H1 (cell line): ENCODE results near the gene COMMD2. TPM values are rescaled to one million over a fixed set of nuclear protein-coding genes. Genes with fewer than 3 reads are reported as not detected.

Experiments
- CBX5 ChIP-seq: fragments of 300-800, 300-1000 bp; sonication (generic); IDR thresholded peaks from 2 replicates; pipeline ENCODE4 v1.7.1; 2016; ENCODE audit warnings: antibody characterized with exemption, low read length, low read depth
- CHD2 ChIP-seq: IDR thresholded peaks from 2 replicates; pipeline ENCODE4 v1.6.1; 2012; ENCODE audit warnings: low read length, improper control_type of control experiment
- CHD7 ChIP-seq: fragments of 300-600 bp; sonication (generic); IDR thresholded peaks from 2 replicates; pipeline ENCODE4 v1.7.1; 2012; ENCODE audit warnings: low read length, moderate library complexity, mild to moderate bottlenecking, inconsistent platforms; ENCODE audit not compliant: insufficient replicate concordance
- JUN ChIP-seq: IDR thresholded peaks from 2 replicates; pipeline ENCODE4 v1.6.1; 2011; ENCODE audit warnings: low read depth, mild to moderate bottlenecking, improper control_type of control experiment, low read length
- JUND ChIP-seq: IDR thresholded peaks from 2 replicates; pipeline ENCODE4 v1.6.1; 2011; ENCODE audit warnings: mild to moderate bottlenecking, improper control_type of control experiment, low read length
- POLR2AphosphoS5 ChIP-seq: IDR thresholded peaks from 2 replicates; pipeline ENCODE4 v1.6.1; 2011; ENCODE audit warnings: low read depth, low read length
- RAD21 ChIP-seq, 2 experiments: IDR thresholded peaks in 1 of 2; conservative IDR thresholded peaks in 1 of 2; 2 replicates each; pipeline ENCODE4 v1.6.1; 2011; ENCODE audit warnings: low read depth in 2 of 2, low read length in 2 of 2, improper control_type of control experiment in 1 of 2, inconsistent platforms in 1 of 2, mild to moderate bottlenecking in 1 of 2, moderate library complexity in 1 of 2
- RBBP5 ChIP-seq: IDR thresholded peaks from 2 replicates; pipeline ENCODE4 v1.7.1; 2012; ENCODE audit warnings: low read depth, mild to moderate bottlenecking, inconsistent platforms, low read length, moderate library complexity, borderline replicate concordance
- SIRT6 ChIP-seq: IDR thresholded peaks from one replicate; pipeline ENCODE4 v1.7.1; 2012; ENCODE audit warnings: low read length, inconsistent platforms
- SUZ12 ChIP-seq: fragments of 200-600 bp; sonication (generic); IDR thresholded peaks from 2 replicates; pipeline ENCODE4 v1.6.1; 2012; ENCODE audit warnings: mild to moderate bottlenecking, inconsistent platforms, low read length, moderate library complexity, mixed read lengths
- TAF1 ChIP-seq: IDR thresholded peaks from 2 replicates; pipeline ENCODE4 v1.6.1; 2011; ENCODE audit warnings: mild to moderate bottlenecking, low read depth, low read length
- polyA plus RNA-seq, 7 experiments: library from polyadenylated mRNA; depleted of rRNA in 3 of 7; stranded (reverse) in 5 of 7; unstranded in 2 of 7; fragments of >200 nt in 5 of 7; fragments of 200-250 nt in 2 of 7; gene quantifications; 1 replicate in 5 of 7; 2 replicates in 1 of 7; 4 replicates in 1 of 7; pipeline versions ENCODE4 v1.2.1 to v1.2.3, GENCODE V29; 2011 to 2013; ENCODE audit warnings: missing spikeins in 2 of 7, mixed read lengths in 2 of 7
- total RNA-seq: library from RNA; stranded (reverse); fragmentation: NEBNext Ultra II Directional; extraction: Animal tissue kit (Norgen Biotek cat#: 25700); gene quantifications from 2 replicates; pipeline ENCODE4 v1.2.1, GENCODE V29; 2021

COMMD2 gene
- total and polyA plus RNA-seq, 2 of the 8 experiments (the other 6 are each of a cell fraction or from before 2014, with no cell fraction given): 20.2 to 57.2 TPM

DNA sequence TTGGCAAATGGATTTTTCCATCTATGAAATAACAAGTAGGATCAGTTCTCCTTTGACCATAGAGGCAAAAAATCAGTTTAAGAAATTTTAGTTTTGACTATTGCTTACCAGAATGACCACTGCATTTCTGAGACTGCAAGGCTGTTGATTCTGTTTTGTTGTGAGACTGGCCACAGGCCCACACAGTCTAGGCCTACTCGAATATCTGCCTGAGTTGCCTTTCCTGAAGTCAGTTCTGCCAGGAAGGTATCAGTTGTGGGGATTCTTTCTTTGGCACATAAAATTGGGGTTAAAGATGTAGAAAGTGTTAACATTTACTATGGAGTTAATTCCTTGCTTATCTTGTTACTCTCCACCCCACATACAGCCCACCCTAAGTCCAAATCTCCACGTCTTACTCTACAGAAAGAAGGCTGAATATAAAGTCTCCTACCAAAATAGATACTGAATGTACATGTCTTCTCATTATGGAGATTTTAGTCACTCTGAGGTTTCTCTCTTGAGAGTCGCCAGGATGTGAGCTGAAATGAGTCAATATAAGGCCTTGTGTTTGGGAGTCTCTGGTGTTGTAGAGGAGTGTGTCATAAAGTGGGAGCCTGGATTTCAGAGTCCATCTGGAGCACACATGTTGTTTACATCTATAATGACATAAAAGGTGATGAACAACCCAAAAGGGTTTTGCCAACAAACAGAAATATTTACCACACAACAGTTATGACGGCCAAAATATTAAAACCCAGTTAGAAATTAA lies 49.4 kb downstream of the COMMD2 start (continued):
- no peak for TF ChIP-seq CHD7
- TF ChIP-seq JUND: no peak
- no peak for TF ChIP-seq SIRT6
- no peak for TF ChIP-seq RAD21 (IDR thresholded peaks at IDR 0.05 in 1 of 2, conservative IDR thresholded peaks at IDR 0.05 in 1 of 2; ENCODE audit: low read depth in 2 of 2, low read length in 2 of 2)
- TF ChIP-seq CBX5: no peak
- TF ChIP-seq JUN: no peak
- TF ChIP-seq CHD2: no peak
- TF ChIP-seq RBBP5: no peak
- no peak for TF ChIP-seq POLR2AphosphoS5
- TF ChIP-seq SUZ12: no peak
- no peak for TF ChIP-seq TAF1
